ENCODE measurements around the gene WWTR1.

WWTR1 gene

DNA sequence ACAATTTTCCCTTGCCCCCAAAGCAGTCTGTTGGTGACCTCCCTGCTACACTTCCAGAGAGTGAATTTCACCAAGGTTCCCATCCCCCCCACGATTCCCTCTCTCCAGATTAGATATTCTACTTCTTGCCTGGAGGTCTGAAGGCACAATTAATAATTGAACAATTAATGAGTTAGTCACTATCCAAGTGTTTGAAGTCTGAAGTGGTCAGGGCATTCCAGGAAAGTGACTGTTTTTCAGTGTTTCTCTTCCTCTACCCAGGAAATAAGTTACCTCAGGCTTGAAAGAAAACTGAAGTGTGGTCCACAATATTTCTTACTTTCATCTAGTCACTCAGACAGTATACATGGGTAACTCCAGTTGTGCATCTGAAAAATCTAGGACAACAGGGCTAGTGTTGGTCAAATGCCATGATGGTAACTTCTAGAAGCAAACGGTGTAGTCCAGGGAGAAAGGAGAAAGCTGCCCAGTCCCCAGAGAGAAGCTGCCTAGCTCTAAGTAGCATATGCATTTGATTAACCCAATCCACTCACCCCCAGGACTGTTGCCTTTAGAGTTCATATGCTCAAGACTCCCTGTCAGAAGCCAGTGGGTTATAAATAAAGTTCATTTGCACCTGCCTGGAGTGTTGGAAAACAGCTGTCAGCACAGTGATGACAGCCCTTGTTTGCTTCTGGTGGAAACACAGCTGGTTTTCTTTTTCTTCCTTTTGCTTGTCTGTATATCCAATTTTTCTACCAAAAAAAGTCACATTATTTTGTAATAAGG lies 185.6 kb downstream of the WWTR1 start:
- DNase-seq (ENCODE audit: low spot score): no peak

DNA sequence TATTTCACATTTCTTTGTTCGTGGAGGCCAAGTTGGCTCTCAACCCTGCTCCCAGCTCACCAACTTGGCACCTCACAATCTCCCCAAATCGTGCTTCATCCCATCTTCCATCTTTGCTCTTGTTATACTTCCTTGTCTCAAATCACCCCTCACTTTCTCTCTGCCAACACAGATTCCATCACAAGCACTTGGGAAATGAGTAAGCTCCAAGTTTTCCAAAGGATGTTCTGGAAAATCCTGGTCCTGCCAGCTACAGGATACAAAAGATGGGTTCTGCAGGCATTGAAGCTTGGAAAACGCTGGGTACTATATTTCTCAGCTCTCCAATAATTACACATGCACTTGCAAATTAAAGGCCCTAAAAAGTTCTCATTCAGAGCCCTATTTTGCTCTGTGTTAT lies 187.4 kb downstream of the WWTR1 start:
- DNase-seq (ENCODE audit: low spot score): no peak

DNA sequence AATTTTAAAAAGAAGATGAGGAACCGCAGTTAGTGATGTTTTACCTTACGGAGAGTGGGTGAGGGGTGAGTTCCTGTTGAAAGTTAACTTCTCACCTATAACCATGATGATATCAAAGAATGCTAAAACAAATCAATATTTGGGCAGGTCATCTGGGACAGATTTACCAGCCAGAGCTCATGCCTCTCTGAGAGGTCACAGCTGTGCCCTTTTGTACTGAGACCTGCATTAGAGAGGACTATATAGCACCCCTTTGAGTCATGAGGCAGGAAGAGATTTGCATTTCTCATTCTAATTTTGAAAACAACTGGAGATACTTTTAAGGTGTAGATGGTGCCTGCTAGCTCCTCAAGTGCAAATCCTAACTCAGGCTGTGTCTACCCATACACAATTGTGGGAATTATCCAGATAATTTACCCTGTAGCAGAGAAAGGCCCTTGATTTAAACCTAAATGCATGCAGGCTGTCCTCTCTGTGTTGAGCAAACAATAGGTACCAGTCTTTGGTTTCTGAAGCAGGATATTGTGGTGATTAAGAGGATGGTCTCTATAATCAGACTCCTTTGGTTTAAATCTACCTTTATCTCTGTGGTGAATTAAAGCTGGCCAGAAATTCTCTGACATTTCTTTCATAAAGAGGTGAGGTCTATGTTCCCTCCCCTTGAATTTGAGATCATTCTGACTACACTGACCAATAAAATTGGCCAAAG lies 189.2 kb downstream of the WWTR1 start:
- DNase-seq (ENCODE audit: low spot score): no peak

Measured in hepatic stellate cell (primary cell).